Ovary (tissue), 9 donors: ENCODE measurements around the gene CGNL1. TPM values are rescaled to one million over a fixed set of nuclear protein-coding genes. Genes with fewer than 3 reads are reported as not detected.
A peak's percentile ranks its signal among the peaks of the same experiment; 100 is the strongest.

Experiments
- DNase-seq, 5 donors: peaks; one replicate each; pipeline ENCODE4 v3.0.0-alpha.2; 2019 to 2020
- H3K27ac ChIP-seq, 2 donors: fragments of 200-600 bp; one replicate each; pipeline versions ENCODE4 v1.5.1 to v1.8.0; 2019 to 2022
- H3K27me3 ChIP-seq: fragments of 200-600 bp; one replicate; pipeline ENCODE4 v1.8.0; 2022
- H3K36me3 ChIP-seq: fragments of 200-600 bp; sonication (generic); one replicate; pipeline ENCODE4 v1.5.1; 2019
- H3K4me1 ChIP-seq: one replicate; pipeline ENCODE4 v1.8.1; 2013; ENCODE audit warnings: mild to moderate bottlenecking, moderate library complexity; ENCODE audit not compliant: insufficient read depth
- H3K4me3 ChIP-seq: fragments of 200-600 bp; sonication (generic); one replicate; pipeline ENCODE4 v1.5.1; 2017
- H3K9me3 ChIP-seq, 2 donors: fragments of 200-600 bp in 1 of 2; sonication (generic) in 1 of 2; one replicate each; pipeline versions ENCODE4 v1.5.1 to v1.8.1; 2013 to 2019; ENCODE audit warnings: mild to moderate bottlenecking in 1 of 2, moderate library complexity in 1 of 2
- EP300 ChIP-seq: sonication (generic); formaldehyde crosslinking; IDR thresholded peaks from one replicate; pipeline ENCODE4 v1.6.1; 2017; ENCODE audit warnings: antibody characterized with exemption
- POLR2A ChIP-seq: fragments of 450-650 bp; IDR thresholded peaks from one replicate; pipeline ENCODE4 v1.6.1; 2017; ENCODE audit warnings: antibody characterized with exemption, mild to moderate bottlenecking, moderate library complexity
- WGBS, 3 donors: extraction: QIAGEN DNeasy Blood & Tissue Kit in 1 of 3; methylation state at CpG; one replicate each; pipeline versions ENCODE4 v1.1.5 to v1.1.7; 2013 to 2017; 5-methylcytosine and 5-hydroxymethylcytosine counted together
- intact Hi-C, 4 donors: fragments of 100-400 bp; cut with DNase I; formaldehyde crosslinking; loops; one replicate each; pipeline versions ENCODE4 v1.11.0 to v1.15.1; 2022 to 2023
- polyA plus RNA-seq, 2 donors: library from polyadenylated mRNA; stranded (reverse); fragments of 200-250 nt in 1 of 2; fragments of 350-450 nt in 1 of 2; fragmentation: Illumina TruSeq in 1 of 2; extraction: RNeasy Lipid Tissue Mini Kit (QIAGEN cat#74804) in 1 of 2; gene quantifications; one replicate each; pipeline ENCODE4 v1.2.3, GENCODE V29; 2013 to 2014
- total RNA-seq, 7 donors: library from RNA; depleted of rRNA in 2 of 7; stranded (reverse); fragments of >200 nt in 2 of 7; fragmentation: NEBNext Ultra II Directional in 3 of 7; extraction: Animal tissue kit (Norgen Biotek cat#: 25700) in 3 of 7; gene quantifications; one replicate each; pipeline versions ENCODE4 v1.1.0 to v1.2.4, GENCODE V29; 2016 to 2023
- TF ChIP-seq, protein P1 (sequence below), 3 donors: fragments of 450-650 bp in 2 of 3; fragments of 200-600 bp in 1 of 3; IDR thresholded peaks; one replicate each; pipeline versions ENCODE4 v1.5.1 to v1.8.0; 2016 to 2022; ENCODE audit warnings: antibody characterized with exemption in 3 of 3, mild to moderate bottlenecking in 1 of 3
- donor health status: DM: no; HTN: no; CAD: no; lungs with moderate emphysema.
- donor health status: DM: no; HTN: no; CAD: no.
- donor health status: Bipolar disorder and iron deficiency.
- donor health status: DM: yes; HTN: yes; CAD: no.
- donor health status: DM: no; HTN: no; CAD: no.
- donor health status: DM: yes; HTN: yes; CAD: no.

CGNL1 gene
- total and polyA plus RNA-seq, 9 donors: 7.8 to 26.1 (median 13.6) TPM

DNA sequence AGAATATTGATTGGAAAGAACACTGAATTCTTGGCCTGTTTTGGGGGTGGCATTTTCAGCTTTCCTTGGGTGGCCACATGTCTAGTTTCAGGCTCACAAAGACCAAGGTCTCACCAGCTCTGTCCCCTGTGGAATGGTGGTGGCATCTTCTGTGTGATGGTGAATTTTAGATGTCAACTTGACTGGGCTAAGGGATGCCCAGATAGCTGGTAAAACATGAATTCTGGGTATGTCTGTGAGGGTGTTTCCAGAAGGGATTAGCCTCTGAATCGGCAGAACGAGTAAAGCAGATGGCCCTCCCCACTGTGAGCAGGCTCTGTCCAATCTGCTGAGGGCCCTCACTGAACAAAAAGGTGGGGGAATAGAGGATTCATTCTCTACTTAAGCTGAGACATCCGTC is 181.0 kb downstream of the CGNL1 start:
- no peak overlapping the region for H3K4me3 ChIP-seq
- no peak for DNase-seq
- intact Hi-C loops: loop anchor here in 2 of 4 donors (10.0 kb wide), 3 partner anchors 168 to 308 kb away; no protein-coding TSS in a partner anchor
- no peaks in the 10 kb centered on the region for H3K36me3 ChIP-seq
- 94 to 98% (median 96%) methylated on average over 3 of the region's 3 CpGs for WGBS, 3 donors
- H3K27me3 ChIP-seq: no peaks in the 10 kb centered on the region
- H3K4me1 ChIP-seq: peaks cover 8% of the 10 kb centered on the region
- TF ChIP-seq EP300 (no peak), POLR2A (no peak)
- TF ChIP-seq, protein P1, sequence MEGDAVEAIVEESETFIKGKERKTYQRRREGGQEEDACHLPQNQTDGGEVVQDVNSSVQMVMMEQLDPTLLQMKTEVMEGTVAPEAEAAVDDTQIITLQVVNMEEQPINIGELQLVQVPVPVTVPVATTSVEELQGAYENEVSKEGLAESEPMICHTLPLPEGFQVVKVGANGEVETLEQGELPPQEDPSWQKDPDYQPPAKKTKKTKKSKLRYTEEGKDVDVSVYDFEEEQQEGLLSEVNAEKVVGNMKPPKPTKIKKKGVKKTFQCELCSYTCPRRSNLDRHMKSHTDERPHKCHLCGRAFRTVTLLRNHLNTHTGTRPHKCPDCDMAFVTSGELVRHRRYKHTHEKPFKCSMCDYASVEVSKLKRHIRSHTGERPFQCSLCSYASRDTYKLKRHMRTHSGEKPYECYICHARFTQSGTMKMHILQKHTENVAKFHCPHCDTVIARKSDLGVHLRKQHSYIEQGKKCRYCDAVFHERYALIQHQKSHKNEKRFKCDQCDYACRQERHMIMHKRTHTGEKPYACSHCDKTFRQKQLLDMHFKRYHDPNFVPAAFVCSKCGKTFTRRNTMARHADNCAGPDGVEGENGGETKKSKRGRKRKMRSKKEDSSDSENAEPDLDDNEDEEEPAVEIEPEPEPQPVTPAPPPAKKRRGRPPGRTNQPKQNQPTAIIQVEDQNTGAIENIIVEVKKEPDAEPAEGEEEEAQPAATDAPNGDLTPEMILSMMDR (IDR thresholded peaks at IDR 0.05): no peak
- no peak overlapping the region for H3K27ac ChIP-seq
- H3K9me3 ChIP-seq: no peaks in the 10 kb centered on the region

GRCh38 chr15:57557810-57558209 is 181.5 kb downstream of the CGNL1 start:
- TF ChIP-seq POLR2A: no peak
- TF ChIP-seq EP300: no peak
- TF ChIP-seq, protein P1 (IDR thresholded peaks at IDR 0.05): no peak
- Histone ChIP-seq H3K4me3 (no peak overlapping the region), H3K36me3 (no peaks in the 10 kb centered on the region), H3K9me3 (no peaks in the 10 kb centered on the region), H3K27ac (no peak overlapping the region), H3K27me3 (no peaks in the 10 kb centered on the region), H3K4me1 (peaks cover 8% of the 10 kb centered on the region)
- intact Hi-C loops: loop anchor here in 2 of 4 donors (10.0 kb wide), 3 partner anchors 167 to 307 kb away; no protein-coding TSS in a partner anchor
- whole genome bisulfite sequencing, 3 donors: 90 to 95% (median 94%) methylated on average over 6 of the region's 6 CpGs
- DNase-seq: no peak

GRCh38 chr15:57559875-57560274 is 183.6 kb downstream of the CGNL1 start:
- 23 to 33% (median 32%) methylated on average over 5 of the region's 5 CpGs for WGBS, 3 donors
- Histone ChIP-seq H3K27me3 (no peaks in the 10 kb centered on the region), H3K36me3 (no peaks in the 10 kb centered on the region), H3K9me3 (no peaks in the 10 kb centered on the region), H3K27ac (no peak overlapping the region), H3K4me1 (peaks cover 3% of the 10 kb centered on the region), H3K4me3 (no peak overlapping the region)
- peak; percentile 33 to 74 (median 58) for DNase-seq
- intact Hi-C loops: loop anchor here in 3 of 4 donors (2.0 to 10.0 kb wide), 6 partner anchors 51 to 505 kb away; partner anchors contain the start of gene ALDH1A2 (in 1 of the 3)
- TF ChIP-seq POLR2A: no peak
- TF ChIP-seq, protein P1 (IDR thresholded peaks at IDR 0.05): peak; percentile 21 to 45 (median 25)

GRCh38 chr15:57561041-57561711 is 184.9 kb downstream of the CGNL1 start:
- Histone ChIP-seq H3K4me1 (no peaks in the 10 kb centered on the region), H3K9me3 (no peaks in the 10 kb centered on the region), H3K27ac (no peak overlapping the region), H3K36me3 (no peaks in the 10 kb centered on the region), H3K27me3 (no peaks in the 10 kb centered on the region), H3K4me3 (no peak overlapping the region)
- intact Hi-C loops: loop anchor here in 2 of 4 donors (2.0 to 10.0 kb wide), 3 partner anchors 50 to 504 kb away; partner anchors contain the start of gene ALDH1A2 (in 1 of the 2)
- peak; percentile 75 to 81 (median 78) for DNase-seq
- TF ChIP-seq EP300 (no peak), POLR2A (no peak)
- TF ChIP-seq, protein P1 (IDR thresholded peaks at IDR 0.05): peak; percentile 74 to 94 (median 82)
- 16 to 21% (median 17%) methylated on average over 9 of the region's 9 CpGs for WGBS, 3 donors
